Measurements from ENCODE around the gene KCND2. TPM values are rescaled to one million over a fixed set of nuclear protein-coding genes. Genes with fewer than 3 reads are reported as not detected.

KCND2 gene
- total RNA-seq, 1 experiment from 2014 or later: not detected

- POLR2A ChIA-PET: no interaction called here
- Histone ChIP-seq H3K36me3 (ENCODE audit: control insufficient read depth, insufficient read depth, low read length) (no peaks in the 10 kb centered on the region), H3K4me3 (ENCODE audit: low read depth in 2 of 2, low read length in 2 of 2) (no peak overlapping the region), H3K27me3 (ENCODE audit: control insufficient read depth, insufficient read depth, low read length) (no peaks in the 10 kb centered on the region), H3K4me1 (ENCODE audit: control insufficient read depth, insufficient read depth, low read length) (no peaks in the 10 kb centered on the region), H3K27ac (ENCODE audit: low read length) (no peak overlapping the region), H3K9me3 (ENCODE audit: control insufficient read depth, insufficient read depth, low read depth, low read length) (no peaks in the 10 kb centered on the region)
- ATAC-seq: no peak
- BruUV-seq (replicated peaks): no TSS peak
- DNase-seq (ENCODE audit: low read depth, low spot score): no peak
- TF ChIP-seq CTCF (IDR thresholded peaks at IDR 0.05): no peak
- TF ChIP-seq POLR2AphosphoS5 (IDR thresholded peaks at IDR 0.05; ENCODE audit: low read depth, low read length): no peak
- no peak for TF ChIP-seq REST (IDR thresholded peaks at IDR 0.05; ENCODE audit: insufficient read depth in 1 of 2, low read depth in 2 of 2, low read length in 1 of 2)
- no peak for TF ChIP-seq SIN3A (IDR thresholded peaks at IDR 0.05; ENCODE audit: borderline replicate concordance, insufficient read depth, low read depth, low read length)
- TF ChIP-seq TCF7L2 (IDR thresholded peaks at IDR 0.05; ENCODE audit: low read depth, low read length): no peak
- CTCF ChIA-PET: no interaction called here
- intact Hi-C loops (cut with micrococcal nuclease; ENCODE audit: unreplicated experiment) (no loop called here), in situ Hi-C loops (cut with HindIII; ENCODE audit: low pct_unique_long_range_greater_than_20kb, low sequenced_read_pairs) (no loop called here)
Observed at GRCh38 chr7:120526902-120527509, 254.0 kb downstream of the KCND2 start.

GRCh38 chr7:120529736-120530135 lies 256.8 kb downstream of the KCND2 start:
- H3K4me3 ChIP-seq (ENCODE audit: low read depth in 2 of 2, low read length in 2 of 2): no peak overlapping the region
- H3K27ac ChIP-seq (ENCODE audit: low read length): no peak overlapping the region
- no peak for ATAC-seq
- ChIA-PET POLR2A (no interaction called here), CTCF (no interaction called here)
- intact Hi-C loops (cut with micrococcal nuclease; ENCODE audit: unreplicated experiment): no loop called here
- no peaks in the 10 kb centered on the region for H3K27me3 ChIP-seq (ENCODE audit: control insufficient read depth, insufficient read depth, low read length)
- BruUV-seq (replicated peaks): no TSS peak
- no peaks in the 10 kb centered on the region for H3K9me3 ChIP-seq (ENCODE audit: control insufficient read depth, insufficient read depth, low read depth, low read length)
- no peak for DNase-seq (ENCODE audit: low read depth, low spot score)
- TF ChIP-seq TCF7L2 (IDR thresholded peaks at IDR 0.05; ENCODE audit: low read depth, low read length): no peak
- no peak for TF ChIP-seq SIN3A (IDR thresholded peaks at IDR 0.05; ENCODE audit: borderline replicate concordance, insufficient read depth, low read depth, low read length)
- no peak for TF ChIP-seq REST (IDR thresholded peaks at IDR 0.05; ENCODE audit: insufficient read depth in 1 of 2, low read depth in 2 of 2, low read length in 1 of 2)
- no peak for TF ChIP-seq POLR2AphosphoS5 (IDR thresholded peaks at IDR 0.05; ENCODE audit: low read depth, low read length)
- no peaks in the 10 kb centered on the region for H3K36me3 ChIP-seq (ENCODE audit: control insufficient read depth, insufficient read depth, low read length)
- in situ Hi-C loops (cut with HindIII; ENCODE audit: low pct_unique_long_range_greater_than_20kb, low sequenced_read_pairs): no loop called here
- no peaks in the 10 kb centered on the region for H3K4me1 ChIP-seq (ENCODE audit: control insufficient read depth, insufficient read depth, low read length)

Data from Panc1 (cell line).